ENCODE measurements around the gene LHX3.

Gene LHX3

GRCh38 chr9:136199391-136200288 is 5.3 kb downstream of the LHX3 start:
- no peak for DNase-seq (ENCODE audit: low read depth)
- no peak for TF ChIP-seq CTCF (conservative IDR thresholded peaks at IDR 0.05; ENCODE audit: low read length)
- H3K4me3 ChIP-seq (ENCODE audit: low read length), result no peak overlapping the region

- H3K4me3 ChIP-seq (ENCODE audit: low read length), result no peak overlapping the region
- no peak for DNase-seq (ENCODE audit: low read depth)
- no peak for TF ChIP-seq CTCF (conservative IDR thresholded peaks at IDR 0.05; ENCODE audit: low read length)
Measured at GRCh38 chr9:136198605-136199083, 6.3 kb downstream of the LHX3 start.

- DNase-seq (ENCODE audit: low read depth), result no peak
- TF ChIP-seq CTCF (conservative IDR thresholded peaks at IDR 0.05; ENCODE audit: low read length), result no peak
- no peak overlapping the region for H3K4me3 ChIP-seq (ENCODE audit: low read length)
Measured at GRCh38 chr9:136197930-136198604, 6.9 kb downstream of the LHX3 start.

- no peak overlapping the region for H3K4me3 ChIP-seq (ENCODE audit: low read length)
- TF ChIP-seq CTCF (conservative IDR thresholded peaks at IDR 0.05; ENCODE audit: low read length), result no peak
- DNase-seq (ENCODE audit: low read depth), result no peak
Measured at GRCh38 chr9:136197084-136197875, 7.6 kb downstream of the LHX3 start.

GRCh38 chr9:136196404-136197083 is 8.4 kb downstream of the LHX3 start:
- no peak for DNase-seq (ENCODE audit: low read depth)
- no peak overlapping the region for H3K4me3 ChIP-seq (ENCODE audit: low read length)

More at GRCh38 chr9:136196404-136197083, 8.4 kb downstream of the LHX3 start:
- TF ChIP-seq CTCF (conservative IDR thresholded peaks at IDR 0.05; ENCODE audit: low read length), result no peak

All from AG10803 (cell line).